Vagina (tissue), 2 donors: ENCODE data around the gene HOXB3.

Source experiments
- POLR2AphosphoS5 ChIP-seq, 2 donors: sonication (generic); formaldehyde crosslinking; IDR thresholded peaks; one replicate each; pipeline ENCODE4 v1.9.0; 2017; ENCODE audit warnings: antibody characterized with exemption in 2 of 2, mild to moderate bottlenecking in 2 of 2, low read depth in 1 of 2; ENCODE audit not compliant: insufficient read depth in 1 of 2
- TF ChIP-seq, protein P1 (sequence below), 3 experiments: fragments of 450-650 bp in 2 of 3; fragments of 200-600 bp in 1 of 3; sonication (generic) in 1 of 3; IDR thresholded peaks; one replicate each; pipeline ENCODE4 v1.5.1; 2017 to 2019; ENCODE audit warnings: antibody characterized with exemption in 3 of 3, mild to moderate bottlenecking in 2 of 3, moderate library complexity in 2 of 3

DNA sequence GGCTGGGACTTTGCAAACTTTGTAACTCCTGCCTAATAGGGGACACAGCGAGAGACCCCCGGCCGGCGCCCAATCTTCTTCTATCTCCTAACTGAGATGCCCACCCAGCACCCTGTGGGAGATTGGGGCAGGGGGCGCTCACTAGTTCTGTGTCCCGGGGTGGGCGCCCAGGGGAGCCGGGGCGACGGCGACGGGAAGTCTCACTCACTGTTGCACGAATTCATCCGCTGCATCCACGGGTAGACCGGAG, 7.4 kb upstream of the HOXB3 start:
- TF ChIP-seq, protein P1, sequence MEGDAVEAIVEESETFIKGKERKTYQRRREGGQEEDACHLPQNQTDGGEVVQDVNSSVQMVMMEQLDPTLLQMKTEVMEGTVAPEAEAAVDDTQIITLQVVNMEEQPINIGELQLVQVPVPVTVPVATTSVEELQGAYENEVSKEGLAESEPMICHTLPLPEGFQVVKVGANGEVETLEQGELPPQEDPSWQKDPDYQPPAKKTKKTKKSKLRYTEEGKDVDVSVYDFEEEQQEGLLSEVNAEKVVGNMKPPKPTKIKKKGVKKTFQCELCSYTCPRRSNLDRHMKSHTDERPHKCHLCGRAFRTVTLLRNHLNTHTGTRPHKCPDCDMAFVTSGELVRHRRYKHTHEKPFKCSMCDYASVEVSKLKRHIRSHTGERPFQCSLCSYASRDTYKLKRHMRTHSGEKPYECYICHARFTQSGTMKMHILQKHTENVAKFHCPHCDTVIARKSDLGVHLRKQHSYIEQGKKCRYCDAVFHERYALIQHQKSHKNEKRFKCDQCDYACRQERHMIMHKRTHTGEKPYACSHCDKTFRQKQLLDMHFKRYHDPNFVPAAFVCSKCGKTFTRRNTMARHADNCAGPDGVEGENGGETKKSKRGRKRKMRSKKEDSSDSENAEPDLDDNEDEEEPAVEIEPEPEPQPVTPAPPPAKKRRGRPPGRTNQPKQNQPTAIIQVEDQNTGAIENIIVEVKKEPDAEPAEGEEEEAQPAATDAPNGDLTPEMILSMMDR (IDR thresholded peaks at IDR 0.05), result no peak
- TF ChIP-seq POLR2AphosphoS5 (IDR thresholded peaks at IDR 0.05; ENCODE audit: insufficient read depth in 1 of 2, low read depth in 1 of 2), result no peak
